Ovary (tissue), 3 donors: Measurements from ENCODE around the gene HECTD1.

Experiments
- EP300 ChIP-seq: sonication (generic); formaldehyde crosslinking; IDR thresholded peaks from one replicate; pipeline ENCODE4 v1.6.1; 2017; ENCODE audit warnings: antibody characterized with exemption
- POLR2A ChIP-seq: fragments of 450-650 bp; IDR thresholded peaks from one replicate; pipeline ENCODE4 v1.6.1; 2017; ENCODE audit warnings: antibody characterized with exemption, mild to moderate bottlenecking, moderate library complexity
- TF ChIP-seq, protein P1 (sequence below), 3 donors: fragments of 450-650 bp in 2 of 3; fragments of 200-600 bp in 1 of 3; IDR thresholded peaks; one replicate each; pipeline versions ENCODE4 v1.5.1 to v1.8.0; 2016 to 2022; ENCODE audit warnings: antibody characterized with exemption in 3 of 3, mild to moderate bottlenecking in 1 of 3
- donor health status: DM: no; HTN: no; CAD: no.

DNA sequence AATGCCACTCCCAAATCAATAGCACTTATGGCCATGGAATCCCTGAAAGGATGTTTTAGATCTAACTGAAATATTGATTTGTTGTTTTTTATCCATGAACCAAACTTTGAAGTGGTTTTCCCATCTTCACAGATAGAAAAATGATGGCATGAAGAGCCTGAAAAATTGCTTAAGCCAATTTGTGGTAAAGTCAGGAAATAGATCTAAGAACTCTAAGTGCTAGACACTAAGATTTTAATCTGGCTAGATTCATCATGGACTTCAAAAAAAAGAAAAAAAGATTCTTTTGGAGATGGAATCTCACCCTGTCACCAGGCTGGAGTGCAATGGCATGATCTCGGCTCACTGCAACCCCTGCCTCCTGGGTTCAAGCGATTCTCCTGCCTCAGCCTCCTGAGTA lies 136.4 kb downstream of the HECTD1 start:
- TF ChIP-seq POLR2A (no peak), EP300 (no peak)
- TF ChIP-seq, protein P1, sequence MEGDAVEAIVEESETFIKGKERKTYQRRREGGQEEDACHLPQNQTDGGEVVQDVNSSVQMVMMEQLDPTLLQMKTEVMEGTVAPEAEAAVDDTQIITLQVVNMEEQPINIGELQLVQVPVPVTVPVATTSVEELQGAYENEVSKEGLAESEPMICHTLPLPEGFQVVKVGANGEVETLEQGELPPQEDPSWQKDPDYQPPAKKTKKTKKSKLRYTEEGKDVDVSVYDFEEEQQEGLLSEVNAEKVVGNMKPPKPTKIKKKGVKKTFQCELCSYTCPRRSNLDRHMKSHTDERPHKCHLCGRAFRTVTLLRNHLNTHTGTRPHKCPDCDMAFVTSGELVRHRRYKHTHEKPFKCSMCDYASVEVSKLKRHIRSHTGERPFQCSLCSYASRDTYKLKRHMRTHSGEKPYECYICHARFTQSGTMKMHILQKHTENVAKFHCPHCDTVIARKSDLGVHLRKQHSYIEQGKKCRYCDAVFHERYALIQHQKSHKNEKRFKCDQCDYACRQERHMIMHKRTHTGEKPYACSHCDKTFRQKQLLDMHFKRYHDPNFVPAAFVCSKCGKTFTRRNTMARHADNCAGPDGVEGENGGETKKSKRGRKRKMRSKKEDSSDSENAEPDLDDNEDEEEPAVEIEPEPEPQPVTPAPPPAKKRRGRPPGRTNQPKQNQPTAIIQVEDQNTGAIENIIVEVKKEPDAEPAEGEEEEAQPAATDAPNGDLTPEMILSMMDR (IDR thresholded peaks at IDR 0.05): no peak
